ENCODE measurements around the gene MLC1. TPM values are rescaled to one million over a fixed set of nuclear protein-coding genes. Genes with fewer than 3 reads are reported as not detected.

Gene MLC1
- total and polyA plus RNA-seq, 2 of the 4 experiments (the other 2 are of a cell fraction), result 0.10 TPM; not detected in 1

- no peaks in the 10 kb centered on the region for H3K9me1 ChIP-seq (ENCODE audit: insufficient read depth, low read length)
- POLR2A ChIA-PET (ENCODE audit: unreplicated experiment), result no interaction called here
- TF ChIP-seq RCOR1 (IDR thresholded peaks at IDR 0.05; ENCODE audit: insufficient replicate concordance, low read length) (no peak), CTCF (conservative IDR thresholded peaks at IDR 0.05; ENCODE audit: low read depth, low read length) (no peak), MAZ (IDR thresholded peaks at IDR 0.05; ENCODE audit: borderline replicate concordance, low read depth, low read length) (no peak), BHLHE40 (IDR thresholded peaks at IDR 0.05; ENCODE audit: low read depth, low read length) (no peak), RFX5 (IDR thresholded peaks at IDR 0.05; ENCODE audit: low read depth, low read length) (no peak), CEBPB (IDR thresholded peaks at IDR 0.05; ENCODE audit: low read depth, low read length) (no peak), MXI1 (IDR thresholded peaks at IDR 0.05; ENCODE audit: borderline replicate concordance, low read depth, low read length) (no peak), ELK1 (IDR thresholded peaks at IDR 0.05; ENCODE audit: borderline replicate concordance, low read depth, low read length) (no peak), RAD21 (IDR thresholded peaks at IDR 0.05; ENCODE audit: low read length) (no peak), FOS (IDR thresholded peaks at IDR 0.05; ENCODE audit: low read depth, low read length) (no peak), POLR2A (IDR thresholded peaks at IDR 0.05; ENCODE audit: low read depth, low read length) (no peak), CHD1 (IDR thresholded peaks at IDR 0.05; ENCODE audit: low read depth, low read length) (no peak), MAFK (IDR thresholded peaks at IDR 0.05; ENCODE audit: low read depth, low read length) (no peak)
- no peak overlapping the region for H2AFZ ChIP-seq (replicated peaks; ENCODE audit: low read length, poor library complexity)
- H2BK20ac ChIP-seq (ENCODE audit: low read depth, low read length), result no peak overlapping the region
- no peak overlapping the region for H2AK9ac ChIP-seq (replicated peaks; ENCODE audit: low read depth, low read length, poor library complexity)
- no peak overlapping the region for H4K8ac ChIP-seq (ENCODE audit: low read depth in 2 of 2, low read length in 2 of 2)
- no peaks in the 10 kb centered on the region for H3K9me3 ChIP-seq (ENCODE audit: control insufficient read depth, insufficient read depth, low read length)
- intact Hi-C loops (cut with micrococcal nuclease) (no loop called here), dilution Hi-C loops (cut with HindIII; ENCODE audit: low sequenced_read_pairs, unreplicated experiment) (no loop called here), in situ Hi-C loops (cut with MboI; ENCODE audit: low sequenced_read_pairs) (no loop called here)
- no peak overlapping the region for H2BK120ac ChIP-seq (ENCODE audit: low read depth, low read length)
- no peak overlapping the region for H3K14ac ChIP-seq (replicated peaks; ENCODE audit: low read depth, low read length)
- H2BK15ac ChIP-seq (ENCODE audit: low read depth, low read length), result no peak overlapping the region
- H3K18ac ChIP-seq (ENCODE audit: low read depth, low read length), result no peak overlapping the region
- peak; percentile 22; the same call in 1 of the 2 replicates for ATAC-seq (ENCODE audit: low read depth)
- H3K4ac ChIP-seq (ENCODE audit: low read depth, low read length), result no peak overlapping the region
- BruUV-seq (replicated peaks), result no TSS peak
- CTCF ChIA-PET, result interaction anchor here (0.6 to 1.4 kb wide), 2 partner anchors 37 to 1115 kb away, joined by 3 to 7 read pairs; no protein-coding TSS in a partner anchor
- H3K4me1 ChIP-seq (ENCODE audit: control insufficient read depth, insufficient read depth, low read length), result no peaks in the 10 kb centered on the region; the same call in 1 of the 2 replicates
- H4K5ac ChIP-seq (ENCODE audit: low read depth, low read length), result no peak overlapping the region; the same call in 1 of the 2 replicates
- no peak overlapping the region for H3K56ac ChIP-seq (ENCODE audit: extremely low read depth, insufficient read depth, low read length)
- H3K36me3 ChIP-seq (ENCODE audit: control insufficient read depth, insufficient read depth, low read length), result no peaks in the 10 kb centered on the region
- H3K27me3 ChIP-seq (ENCODE audit: control insufficient read depth, insufficient read depth, low read length), result no peaks in the 10 kb centered on the region
- H3K9ac ChIP-seq (ENCODE audit: low read depth, low read length), result no peak overlapping the region
- WGBS, 2 experiments (ENCODE audit: extremely low coverage in 2 of 2, insufficient read length in 1 of 2), result 20% methylated on average over 1 of the region's 9 CpGs; no CpG with 5 or more reads in 1 of the 2 experiments
- no peaks in the 10 kb centered on the region for H3K79me1 ChIP-seq (ENCODE audit: low read depth in 1 of 2, low read length in 2 of 2)
- no peak overlapping the region for H3K23ac ChIP-seq (ENCODE audit: low read depth, low read length)
- no peaks in the 10 kb centered on the region for H4K20me1 ChIP-seq (ENCODE audit: insufficient read depth, low read length)
- no peak overlapping the region for H3K4me2 ChIP-seq (ENCODE audit: low read depth, low read length)
- no peak for DNase-seq
- H3K4me3 ChIP-seq (ENCODE audit: insufficient read depth, low read depth, low read length), result no peak overlapping the region
- no peak overlapping the region for H2AK5ac ChIP-seq (ENCODE audit: low read depth, low read length)
- peak overlapping the region; percentile 25; the same call in 1 of the 2 replicates for H3K27ac ChIP-seq (ENCODE audit: insufficient read depth, low read length)
- H2BK5ac ChIP-seq (ENCODE audit: low read depth, low read length, poor library complexity, severe bottlenecking), result no peak overlapping the region
- no peak overlapping the region for H4K91ac ChIP-seq (ENCODE audit: insufficient read depth, low read depth, low read length)
These were observed 6.5 kb downstream of the MLC1 start for GRCh38 chr22:50078761-50079160.
